RWPE2 (cell line): ENCODE data around the gene BLVRA.

ENCODE experiments used
- ATAC-seq: fragments of 200-7000 bp; cut with Tn5 transposase; 3 replicates; pipeline ENCODE4 v1.9.1; 2021; ENCODE audit warnings: low read depth
- DNase-seq: peaks from one replicate; pipeline ENCODE4 v3.0.0-alpha.2; 2020; ENCODE audit warnings: low spot score
- H3K27ac ChIP-seq: fragments of 450-650 bp; 2 replicates; pipeline ENCODE4 v1.5.1; 2017; ENCODE audit warnings: mild to moderate bottlenecking; ENCODE audit not compliant: poor library complexity, severe bottlenecking
- H3K27me3 ChIP-seq: fragments of 250-450 bp; sonication (Bioruptor Pico); 2 replicates; pipeline ENCODE4 v1.5.1; 2021; ENCODE audit warnings: mild to moderate bottlenecking, moderate library complexity; ENCODE audit not compliant: insufficient read depth, poor library complexity, severe bottlenecking
- H3K36me3 ChIP-seq: fragments of 250-450 bp; sonication (Bioruptor Pico); 2 replicates; pipeline ENCODE4 v1.5.1; 2020; ENCODE audit warnings: low read depth, mild to moderate bottlenecking, moderate library complexity
- H3K4me1 ChIP-seq: fragments of 250-450 bp; sonication (Bioruptor Pico); 2 replicates; pipeline ENCODE4 v1.5.1; 2021; ENCODE audit warnings: mild to moderate bottlenecking, moderate library complexity; ENCODE audit not compliant: insufficient read depth, poor library complexity, severe bottlenecking
- H3K4me3 ChIP-seq: fragments of 250-450 bp; sonication (Bioruptor Pico); 2 replicates; pipeline ENCODE4 v1.5.1; 2021; ENCODE audit warnings: mild to moderate bottlenecking, moderate library complexity; ENCODE audit not compliant: severe bottlenecking
- H3K9me3 ChIP-seq: fragments of 250-450 bp; sonication (Bioruptor Pico); 2 replicates; pipeline ENCODE4 v1.5.1; 2021; ENCODE audit warnings: mild to moderate bottlenecking, moderate library complexity; ENCODE audit not compliant: severe bottlenecking
- TF ChIP-seq, protein P1 (sequence below): fragments of 450-650 bp; IDR thresholded peaks from one replicate; pipeline ENCODE4 v1.5.1; 2017; ENCODE audit warnings: mild to moderate bottlenecking, moderate library complexity; ENCODE audit not compliant: poor library complexity, severe bottlenecking

Gene BLVRA

DNA sequence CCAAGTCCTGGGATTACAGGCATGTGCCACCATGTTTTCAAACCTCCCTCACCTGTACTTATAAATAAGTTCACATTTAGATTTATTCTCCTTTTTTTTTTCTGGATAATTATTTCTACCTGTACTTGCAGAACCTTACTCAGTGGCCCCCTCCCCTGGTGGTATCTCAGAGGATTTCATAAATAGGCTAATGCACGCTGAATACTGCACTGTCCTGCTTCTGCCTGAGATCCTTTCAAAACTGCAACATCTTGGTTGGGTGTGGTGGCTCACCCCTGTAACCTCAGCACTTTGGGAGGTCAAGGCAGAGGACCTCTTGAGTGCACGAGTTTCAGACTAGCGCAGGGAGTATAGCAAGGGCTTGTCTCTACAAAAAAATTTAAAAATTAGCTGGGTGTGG lies 4.6 kb upstream of the BLVRA start:
- no peaks in the 10 kb centered on the region for H3K27me3 ChIP-seq
- no peaks in the 10 kb centered on the region for H3K9me3 ChIP-seq
- H3K4me3 ChIP-seq: no peak overlapping the region
- DNase-seq (no peak), ATAC-seq (no peak)
- no peaks in the 10 kb centered on the region for H3K36me3 ChIP-seq
- H3K4me1 ChIP-seq: peaks cover 4% of the 10 kb centered on the region
- no peak overlapping the region for H3K27ac ChIP-seq
- TF ChIP-seq, protein P1, sequence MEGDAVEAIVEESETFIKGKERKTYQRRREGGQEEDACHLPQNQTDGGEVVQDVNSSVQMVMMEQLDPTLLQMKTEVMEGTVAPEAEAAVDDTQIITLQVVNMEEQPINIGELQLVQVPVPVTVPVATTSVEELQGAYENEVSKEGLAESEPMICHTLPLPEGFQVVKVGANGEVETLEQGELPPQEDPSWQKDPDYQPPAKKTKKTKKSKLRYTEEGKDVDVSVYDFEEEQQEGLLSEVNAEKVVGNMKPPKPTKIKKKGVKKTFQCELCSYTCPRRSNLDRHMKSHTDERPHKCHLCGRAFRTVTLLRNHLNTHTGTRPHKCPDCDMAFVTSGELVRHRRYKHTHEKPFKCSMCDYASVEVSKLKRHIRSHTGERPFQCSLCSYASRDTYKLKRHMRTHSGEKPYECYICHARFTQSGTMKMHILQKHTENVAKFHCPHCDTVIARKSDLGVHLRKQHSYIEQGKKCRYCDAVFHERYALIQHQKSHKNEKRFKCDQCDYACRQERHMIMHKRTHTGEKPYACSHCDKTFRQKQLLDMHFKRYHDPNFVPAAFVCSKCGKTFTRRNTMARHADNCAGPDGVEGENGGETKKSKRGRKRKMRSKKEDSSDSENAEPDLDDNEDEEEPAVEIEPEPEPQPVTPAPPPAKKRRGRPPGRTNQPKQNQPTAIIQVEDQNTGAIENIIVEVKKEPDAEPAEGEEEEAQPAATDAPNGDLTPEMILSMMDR: no peak

DNA sequence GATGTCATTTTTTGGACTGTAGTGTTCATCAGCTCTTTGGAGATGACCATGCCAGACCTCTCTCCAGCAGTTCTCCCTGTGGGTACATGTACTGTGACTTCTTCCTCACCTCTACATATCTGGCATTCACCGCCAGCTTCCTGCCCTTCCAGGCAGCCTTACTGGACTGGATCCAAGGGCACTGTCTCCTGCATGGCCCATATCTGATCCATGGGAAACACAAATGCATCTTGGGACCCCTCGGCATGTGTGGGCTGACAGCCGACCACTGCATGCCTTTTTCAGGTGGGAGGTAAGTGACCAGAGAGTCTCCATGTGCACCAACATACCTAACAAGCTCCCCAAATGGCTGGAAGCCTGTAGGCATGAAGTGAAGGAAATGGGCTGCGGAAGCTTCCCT lies 3.9 kb upstream of the BLVRA start:
- Histone ChIP-seq H3K4me1 (peaks cover 6% of the 10 kb centered on the region), H3K36me3 (no peaks in the 10 kb centered on the region), H3K4me3 (no peak overlapping the region), H3K27me3 (no peaks in the 10 kb centered on the region), H3K27ac (no peak overlapping the region), H3K9me3 (no peaks in the 10 kb centered on the region)
- ATAC-seq (no peak), DNase-seq (no peak)
- TF ChIP-seq, protein P1: no peak

DNA sequence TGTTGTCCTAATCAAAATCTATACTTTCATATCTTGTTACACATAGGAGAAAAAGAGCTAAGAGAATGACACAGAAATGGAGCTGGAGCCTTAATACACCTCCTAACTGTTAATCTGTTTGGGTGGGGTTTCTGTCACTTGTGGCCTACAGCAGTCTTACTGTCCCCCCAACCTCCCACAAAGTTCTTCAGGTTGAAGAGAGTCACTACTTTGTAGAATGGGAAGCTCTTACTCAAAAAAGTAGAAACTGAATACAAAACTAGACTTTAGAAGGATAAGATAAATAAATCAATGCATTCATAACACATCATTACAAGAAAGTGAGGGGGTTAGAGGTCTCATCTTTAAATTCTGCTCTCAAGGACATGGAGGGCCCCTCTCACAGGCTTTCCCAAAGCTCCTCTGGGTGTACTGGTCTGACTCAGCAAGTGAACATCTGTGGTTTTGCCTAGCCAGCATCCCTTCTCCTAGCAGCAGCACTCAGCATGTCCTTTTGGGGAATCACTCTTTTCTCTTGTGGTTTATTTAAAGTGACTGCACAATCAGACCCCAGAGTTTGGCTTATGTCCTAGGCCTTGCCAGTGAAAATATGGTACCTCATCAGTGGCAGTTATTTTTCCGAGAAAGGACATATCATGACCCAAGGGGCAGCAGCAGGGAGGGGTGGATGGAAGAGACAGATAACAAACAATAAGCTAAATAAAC lies 2.0 kb upstream of the BLVRA start:
- H3K9me3 ChIP-seq: no peaks in the 10 kb centered on the region
- no peak overlapping the region for H3K4me3 ChIP-seq
- DNase-seq (no peak), ATAC-seq (peak; percentile 53; the same call in 2 of the 3 replicates)
- no peaks in the 10 kb centered on the region; the same call in 1 of the 2 replicates for H3K36me3 ChIP-seq
- no peak overlapping the region for H3K27ac ChIP-seq
- peaks cover 8% of the 10 kb centered on the region for H3K4me1 ChIP-seq
- TF ChIP-seq, protein P1: no peak
- no peaks in the 10 kb centered on the region for H3K27me3 ChIP-seq

DNA sequence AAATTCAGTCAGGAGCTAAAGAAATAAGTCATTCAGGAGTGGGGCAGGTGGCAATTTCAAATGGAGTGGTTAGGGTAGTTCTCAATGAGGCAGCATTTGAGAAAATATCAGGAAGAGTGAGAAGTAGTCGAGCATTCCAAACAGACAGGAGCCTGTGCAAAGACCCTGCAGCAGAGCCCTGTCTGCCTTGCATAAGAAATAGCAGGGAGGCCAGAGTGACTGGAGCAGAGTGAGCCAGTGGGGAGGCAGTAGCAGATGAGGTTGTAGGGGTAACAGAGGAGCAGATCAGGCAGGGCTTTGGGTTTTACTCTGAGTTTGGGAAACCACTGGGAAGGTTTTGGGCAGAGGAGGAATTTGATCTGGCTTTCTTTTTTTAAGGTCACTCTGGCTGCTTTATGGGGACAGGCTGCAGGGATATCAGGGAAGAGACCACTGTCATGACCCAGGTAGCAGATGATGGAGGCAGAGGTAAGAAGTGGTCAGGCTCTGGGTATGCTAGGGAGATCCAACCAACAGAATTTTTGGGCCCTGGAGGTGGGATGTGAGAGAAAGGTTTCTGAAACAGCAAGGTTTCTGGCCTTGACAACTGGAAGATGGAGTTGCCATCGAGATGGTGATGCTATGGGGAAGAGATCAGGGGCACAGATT lies 1.3 kb upstream of the BLVRA start:
- H3K4me1 ChIP-seq: peaks cover 13% of the 10 kb centered on the region
- no peak overlapping the region for H3K27ac ChIP-seq
- H3K4me3 ChIP-seq: no peak overlapping the region
- DNase-seq (no peak), ATAC-seq (no peak)
- H3K36me3 ChIP-seq: no peaks in the 10 kb centered on the region; the same call in 1 of the 2 replicates
- TF ChIP-seq, protein P1: no peak
- H3K27me3 ChIP-seq: no peaks in the 10 kb centered on the region
- H3K9me3 ChIP-seq: no peaks in the 10 kb centered on the region
